ENCODE data around the gene KRTAP15-1.
A peak's percentile ranks its signal among the peaks of the same experiment; 100 is the strongest.

KRTAP15-1 gene

GRCh38 chr21:30439975-30440374 is at the start of gene KRTAP15-1:
Gene KRTAP15-1 (plus strand): TSS chr21:30440275. CDS start chr21:30440328, 53 bp downstream.
- no peak for DNase-seq (ENCODE audit: low read depth in 2 of 2)
- H3K4me3 ChIP-seq (replicated peaks in 1 of 2; ENCODE audit: low read depth in 2 of 2, low read length in 2 of 2): no peak within 1 kb of the TSS
- no peak for TF ChIP-seq CTCF (IDR thresholded peaks at IDR 0.05; ENCODE audit: low read depth, low read length)

GRCh38 chr21:30391492-30392025 is 48.5 kb upstream of the KRTAP15-1 start:
- no peak for TF ChIP-seq CTCF (IDR thresholded peaks at IDR 0.05; ENCODE audit: low read depth, low read length)
- no peak for DNase-seq (ENCODE audit: low read depth in 2 of 2)
- H3K4me3 ChIP-seq (replicated peaks in 1 of 2; ENCODE audit: low read depth in 2 of 2, low read length in 2 of 2): no peak overlapping the region

- no peak within 1 kb of the TSS for H3K4me3 ChIP-seq (replicated peaks in 1 of 2; ENCODE audit: low read depth in 2 of 2, low read length in 2 of 2)
- TF ChIP-seq CTCF (IDR thresholded peaks at IDR 0.05; ENCODE audit: low read depth, low read length): no peak
- no peak for DNase-seq (ENCODE audit: low read depth in 2 of 2)
Measured at GRCh38 chr21:30395731-30396130, 44.3 kb upstream of the KRTAP15-1 start, which contains the start of gene KRTAP13-1. Gene KRTAP13-1 (plus strand): TSS chr21:30396031. CDS start chr21:30396087, 56 bp downstream.

- peak; percentile 72 to 81 for DNase-seq (ENCODE audit: low read depth in 2 of 2)
- TF ChIP-seq CTCF (IDR thresholded peaks at IDR 0.05; ENCODE audit: low read depth, low read length): peak; percentile 40
- H3K4me3 ChIP-seq (replicated peaks in 1 of 2; ENCODE audit: low read depth in 2 of 2, low read length in 2 of 2): no peak overlapping the region
Measured at GRCh38 chr21:30408782-30409494, 31.1 kb upstream of the KRTAP15-1 start.

GRCh38 chr21:30415993-30416392 is 24.1 kb upstream of the KRTAP15-1 start:
- DNase-seq (ENCODE audit: low read depth in 2 of 2): no peak
- TF ChIP-seq CTCF (IDR thresholded peaks at IDR 0.05; ENCODE audit: low read depth, low read length): no peak
- H3K4me3 ChIP-seq (replicated peaks in 1 of 2; ENCODE audit: low read depth in 2 of 2, low read length in 2 of 2): no peak overlapping the region

GRCh38 chr21:30425826-30426225 is 14.2 kb upstream of the KRTAP15-1 start, which contains the start of gene KRTAP13-3:
Gene KRTAP13-3 (minus strand): TSS chr21:30425926. CDS start chr21:30425912, 14 bp downstream.
- no peak for TF ChIP-seq CTCF (IDR thresholded peaks at IDR 0.05; ENCODE audit: low read depth, low read length)
- no peak for DNase-seq (ENCODE audit: low read depth in 2 of 2)
- H3K4me3 ChIP-seq (replicated peaks in 1 of 2; ENCODE audit: low read depth in 2 of 2, low read length in 2 of 2): no peak within 1 kb of the TSS
